Body of pancreas (tissue), 4 donors: Measurements from ENCODE around the gene IDNK.

Source experiments
- POLR2A ChIP-seq, 3 donors: fragments of 450-650 bp; IDR thresholded peaks; one replicate each; pipeline ENCODE4 v1.6.1; 2016; ENCODE audit warnings: antibody characterized with exemption in 3 of 3, mild to moderate bottlenecking in 2 of 3
- TF ChIP-seq, protein P1 (sequence below), 7 experiments: fragments of 450-650 bp in 4 of 7; fragments of 200-600 bp in 3 of 7; sonication (generic) in 3 of 7; IDR thresholded peaks; one replicate each; pipeline ENCODE4 v1.5.1; 2016 to 2019; ENCODE audit warnings: antibody characterized with exemption in 7 of 7

DNA sequence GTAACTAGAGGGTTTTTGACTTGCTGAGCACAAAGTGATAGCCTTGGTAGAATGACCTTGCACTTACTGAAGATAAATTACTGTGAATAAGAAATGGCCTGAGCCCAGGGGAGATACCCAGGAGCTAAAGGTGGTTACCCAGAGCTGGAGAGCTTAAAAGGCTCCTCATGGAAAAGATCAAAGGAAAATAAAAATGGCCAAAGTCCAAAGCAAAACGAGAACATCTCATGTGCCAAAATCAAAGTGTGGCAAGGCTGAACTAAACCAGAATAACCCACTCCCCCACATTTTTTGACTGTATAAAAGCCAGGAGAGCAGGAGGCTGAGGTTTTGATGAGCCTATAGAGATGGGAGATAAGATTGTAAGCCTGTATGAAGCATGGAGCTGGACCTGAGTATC, 14.4 kb downstream of the IDNK start:
- TF ChIP-seq, protein P1, sequence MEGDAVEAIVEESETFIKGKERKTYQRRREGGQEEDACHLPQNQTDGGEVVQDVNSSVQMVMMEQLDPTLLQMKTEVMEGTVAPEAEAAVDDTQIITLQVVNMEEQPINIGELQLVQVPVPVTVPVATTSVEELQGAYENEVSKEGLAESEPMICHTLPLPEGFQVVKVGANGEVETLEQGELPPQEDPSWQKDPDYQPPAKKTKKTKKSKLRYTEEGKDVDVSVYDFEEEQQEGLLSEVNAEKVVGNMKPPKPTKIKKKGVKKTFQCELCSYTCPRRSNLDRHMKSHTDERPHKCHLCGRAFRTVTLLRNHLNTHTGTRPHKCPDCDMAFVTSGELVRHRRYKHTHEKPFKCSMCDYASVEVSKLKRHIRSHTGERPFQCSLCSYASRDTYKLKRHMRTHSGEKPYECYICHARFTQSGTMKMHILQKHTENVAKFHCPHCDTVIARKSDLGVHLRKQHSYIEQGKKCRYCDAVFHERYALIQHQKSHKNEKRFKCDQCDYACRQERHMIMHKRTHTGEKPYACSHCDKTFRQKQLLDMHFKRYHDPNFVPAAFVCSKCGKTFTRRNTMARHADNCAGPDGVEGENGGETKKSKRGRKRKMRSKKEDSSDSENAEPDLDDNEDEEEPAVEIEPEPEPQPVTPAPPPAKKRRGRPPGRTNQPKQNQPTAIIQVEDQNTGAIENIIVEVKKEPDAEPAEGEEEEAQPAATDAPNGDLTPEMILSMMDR (IDR thresholded peaks at IDR 0.05) = no peak
- no peak for TF ChIP-seq POLR2A (IDR thresholded peaks at IDR 0.05)
